NB4 (cell line): ENCODE results near the gene SMIM36.
"Not testable (repeated sequence)": the region's sequence is repeated elsewhere in the genome, so short reads cannot be mapped to it uniquely, and the experiment has no call there.

ENCODE experiments used
- DNase-seq: peaks from one replicate; pipeline ENCODE4 v3.0.0; 2010; ENCODE audit warnings: low read depth
- H3K4me3 ChIP-seq: one replicate; pipeline ENCODE4 v1.5.1; 2011; ENCODE audit warnings: mild to moderate bottlenecking, low read depth, low read length, moderate library complexity
- CTCF ChIP-seq: IDR thresholded peaks from one replicate; pipeline ENCODE4 v1.5.1; 2012; ENCODE audit warnings: low read depth, low read length
- MAX ChIP-seq: IDR thresholded peaks from 2 replicates; pipeline ENCODE4 v1.6.1; 2011; ENCODE audit warnings: low read depth, low read length
- MYC ChIP-seq: IDR thresholded peaks from 2 replicates; pipeline ENCODE4 v1.6.1; 2011; ENCODE audit warnings: low read depth, low read length
- POLR2A ChIP-seq: IDR thresholded peaks from 2 replicates; pipeline ENCODE4 v1.6.1; 2011; ENCODE audit warnings: mild to moderate bottlenecking; ENCODE audit not compliant: insufficient read length; ENCODE audit errors: extremely low read depth

The SMIM36 gene

GRCh38 chr17:55405600-55405999 is 105.7 kb downstream of the SMIM36 start:
- no peak for DNase-seq
- H3K4me3 ChIP-seq: no peak overlapping the region
- TF ChIP-seq POLR2A (no peak), MAX (no peak), CTCF (no peak), MYC (no peak)

- not testable (repeated sequence) for DNase-seq, H3K4me3 ChIP-seq
These were observed 107.1 kb downstream of the SMIM36 start for GRCh38 chr17:55404197-55404596.

GRCh38 chr17:55402374-55402773 is 108.9 kb downstream of the SMIM36 start:
- H3K4me3 ChIP-seq: no peak overlapping the region
- no peak for DNase-seq
- TF ChIP-seq MYC (no peak), CTCF (no peak), POLR2A (no peak), MAX (no peak)
